ENCODE measurements around the gene PROK2.

PROK2 gene

DNA sequence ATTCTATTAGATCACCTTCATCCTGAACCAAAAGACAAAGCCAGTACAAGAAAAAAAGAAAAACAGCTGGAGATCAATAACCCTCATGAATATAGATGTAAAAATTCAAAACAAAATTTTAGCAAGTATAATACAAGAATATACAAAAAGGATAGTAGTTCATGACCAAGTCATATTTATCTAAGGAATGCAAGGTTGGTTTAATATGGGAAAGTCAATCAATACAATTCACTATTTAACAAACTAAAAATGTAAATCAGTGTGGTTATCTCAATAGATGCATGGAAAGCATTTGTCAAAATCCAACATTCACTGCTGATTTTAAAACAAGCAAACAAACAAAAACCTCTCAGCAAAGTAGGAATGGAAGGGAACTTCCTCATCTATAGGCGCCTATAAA lies 42.3 kb downstream of the PROK2 start:
- peaks cover 39% of the 10 kb centered on the region for H3K27me3 Mint-ChIP-seq (ENCODE audit: low read depth)
- H3K27ac Mint-ChIP-seq: no peak overlapping the region
- no peak overlapping the region for H3K4me3 Mint-ChIP-seq

DNA sequence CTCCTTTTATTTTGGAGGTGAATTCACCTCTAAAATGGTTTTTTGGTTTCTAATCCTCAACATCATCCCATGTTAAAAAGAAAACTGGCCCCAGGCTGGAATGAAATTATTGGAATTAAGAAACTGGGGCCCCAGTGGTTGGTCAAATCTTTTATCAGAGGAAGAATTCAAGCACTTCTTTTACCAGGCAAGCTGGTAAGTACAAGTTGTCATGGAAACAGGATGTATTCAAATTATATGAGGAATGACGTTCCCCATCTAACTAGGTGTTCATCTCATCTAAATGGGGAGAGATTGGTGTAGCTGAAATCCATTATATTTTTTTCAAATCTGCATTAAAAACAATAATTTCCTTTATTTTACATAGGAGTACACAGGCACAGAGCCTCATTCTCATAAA lies 50.1 kb downstream of the PROK2 start:
- Mint-ChIP-seq H3K36me3 (ENCODE audit: low read depth) (peaks cover 2% of the 10 kb centered on the region), H3K27ac (no peak overlapping the region), H3K4me3 (no peak overlapping the region), H3K4me1 (ENCODE audit: low read depth) (peaks cover 14% of the 10 kb centered on the region), H3K9me3 (peaks cover 6% of the 10 kb centered on the region), H3K27me3 (ENCODE audit: low read depth) (peaks cover 52% of the 10 kb centered on the region)

More for the DNA sequence above, 42.3 kb downstream of the PROK2 start:
- H3K4me1 Mint-ChIP-seq (ENCODE audit: low read depth): no peaks in the 10 kb centered on the region
- H3K36me3 Mint-ChIP-seq (ENCODE audit: low read depth): peaks cover 4% of the 10 kb centered on the region
- H3K9me3 Mint-ChIP-seq: peaks cover 37% of the 10 kb centered on the region

DNA sequence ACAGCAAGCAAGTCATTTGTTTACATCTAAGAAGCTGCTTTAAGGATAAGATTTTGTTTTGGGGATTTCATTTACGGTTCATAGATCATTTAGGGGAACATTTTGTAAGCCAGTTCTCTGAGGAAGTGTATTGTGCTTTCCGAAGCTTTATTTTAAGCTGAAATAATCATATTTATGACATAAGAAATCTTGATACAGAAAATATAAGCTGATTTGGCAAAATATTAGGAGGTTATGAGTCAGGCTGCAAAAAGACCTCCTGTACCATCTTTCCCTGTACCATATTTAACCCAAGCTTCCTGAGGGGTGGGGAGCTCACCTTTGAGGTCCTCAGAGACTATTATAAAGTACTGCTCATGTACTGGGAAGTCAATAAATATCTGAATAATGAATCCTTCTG lies 51.6 kb downstream of the PROK2 start:
- Mint-ChIP-seq H3K27me3 (ENCODE audit: low read depth) (peaks cover 39% of the 10 kb centered on the region), H3K4me3 (no peak overlapping the region), H3K27ac (no peak overlapping the region), H3K36me3 (ENCODE audit: low read depth) (no peaks in the 10 kb centered on the region), H3K9me3 (peaks cover 6% of the 10 kb centered on the region), H3K4me1 (ENCODE audit: low read depth) (peaks cover 27% of the 10 kb centered on the region)

DNA sequence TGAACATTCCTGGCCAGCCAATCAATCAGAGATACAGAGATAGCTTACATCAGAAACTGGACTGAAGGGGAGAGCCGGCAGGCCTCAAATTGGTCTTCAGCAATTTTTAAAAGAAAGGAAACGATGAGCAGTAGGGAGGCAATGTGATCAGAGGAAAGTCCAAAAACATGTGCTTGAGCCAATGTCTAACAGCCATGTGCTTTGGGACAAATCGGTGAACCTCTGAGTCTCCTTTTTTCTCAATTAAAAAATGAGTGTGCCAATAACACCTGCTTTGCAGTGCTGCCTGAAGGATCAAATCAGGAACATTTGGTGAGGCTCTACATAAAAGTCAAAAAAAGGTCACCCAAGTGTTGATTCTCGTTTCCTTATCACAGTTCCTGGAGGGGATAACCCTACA lies 52.3 kb downstream of the PROK2 start:
- H3K4me1 Mint-ChIP-seq (ENCODE audit: low read depth): peaks cover 29% of the 10 kb centered on the region
- no peak overlapping the region for H3K27ac Mint-ChIP-seq
- H3K4me3 Mint-ChIP-seq: no peak overlapping the region
- H3K27me3 Mint-ChIP-seq (ENCODE audit: low read depth): peaks cover 32% of the 10 kb centered on the region
- no peaks in the 10 kb centered on the region for H3K36me3 Mint-ChIP-seq (ENCODE audit: low read depth)
- H3K9me3 Mint-ChIP-seq: peaks cover 5% of the 10 kb centered on the region

DNA sequence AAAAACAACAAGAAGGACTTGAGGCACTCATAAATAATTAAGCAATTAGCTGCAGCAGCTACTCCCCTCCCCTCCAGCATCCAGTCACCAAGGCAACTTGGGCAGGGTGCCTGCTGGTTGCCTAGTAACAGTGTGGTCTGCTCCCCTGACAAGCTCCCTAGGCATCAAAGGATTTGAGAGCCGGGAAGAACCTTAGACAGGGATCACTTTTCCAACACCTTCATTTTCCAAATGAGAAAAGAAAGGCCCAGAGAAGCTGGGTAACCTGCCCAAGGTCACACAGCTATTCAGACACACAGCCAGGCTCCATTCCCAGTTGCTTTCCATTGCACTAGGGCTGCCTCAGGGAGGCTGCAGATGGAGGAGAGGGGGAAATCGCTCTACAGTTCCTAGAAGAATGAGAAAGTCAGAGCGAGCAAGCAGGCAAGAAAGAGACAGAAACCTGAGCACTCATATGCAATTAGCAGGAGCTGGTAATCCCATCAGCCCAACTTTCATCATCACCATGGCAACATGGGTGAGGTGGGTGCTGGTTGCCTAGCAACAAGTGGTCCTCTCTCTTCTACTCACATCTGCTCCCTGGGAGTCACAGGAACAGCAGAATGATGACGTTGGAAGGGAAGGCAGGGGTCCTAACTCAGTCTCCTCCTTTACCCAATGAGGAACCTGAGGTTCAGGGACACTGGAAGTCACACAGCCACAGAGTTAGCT lies 56.2 kb downstream of the PROK2 start:
- H3K4me1 Mint-ChIP-seq (ENCODE audit: low read depth): peaks cover 48% of the 10 kb centered on the region
- no peak overlapping the region for H3K4me3 Mint-ChIP-seq
- no peaks in the 10 kb centered on the region for H3K9me3 Mint-ChIP-seq
- no peak overlapping the region for H3K27ac Mint-ChIP-seq
- H3K36me3 Mint-ChIP-seq (ENCODE audit: low read depth): peaks cover 3% of the 10 kb centered on the region
- H3K27me3 Mint-ChIP-seq (ENCODE audit: low read depth): peaks cover 3% of the 10 kb centered on the region

DNA sequence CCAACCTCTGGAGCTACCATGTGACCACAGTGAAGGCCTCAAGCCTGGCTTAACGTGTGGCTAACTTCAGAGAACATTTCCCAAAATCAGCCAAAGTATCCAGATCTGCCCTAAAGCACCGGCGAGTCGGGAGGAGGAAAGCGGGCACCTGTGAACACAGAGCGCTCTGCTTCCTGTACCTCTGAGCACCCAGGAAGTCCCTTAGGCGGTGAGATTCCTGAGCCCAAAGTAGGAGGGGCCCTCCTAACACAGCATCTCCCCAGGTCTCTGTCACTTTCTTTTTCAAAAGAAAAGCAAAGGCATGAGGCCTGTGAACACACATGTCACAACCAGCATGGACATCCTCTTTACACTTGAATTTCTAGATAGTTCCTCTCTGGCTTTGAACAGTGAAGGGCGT lies 58.8 kb downstream of the PROK2 start:
- Mint-ChIP-seq H3K4me1 (ENCODE audit: low read depth) (peaks cover 67% of the 10 kb centered on the region), H3K9me3 (no peaks in the 10 kb centered on the region), H3K36me3 (ENCODE audit: low read depth) (peaks cover 10% of the 10 kb centered on the region), H3K27ac (peak overlapping the region; percentile 93), H3K4me3 (peak overlapping the region; percentile 97), H3K27me3 (ENCODE audit: low read depth) (no peaks in the 10 kb centered on the region)

DNA sequence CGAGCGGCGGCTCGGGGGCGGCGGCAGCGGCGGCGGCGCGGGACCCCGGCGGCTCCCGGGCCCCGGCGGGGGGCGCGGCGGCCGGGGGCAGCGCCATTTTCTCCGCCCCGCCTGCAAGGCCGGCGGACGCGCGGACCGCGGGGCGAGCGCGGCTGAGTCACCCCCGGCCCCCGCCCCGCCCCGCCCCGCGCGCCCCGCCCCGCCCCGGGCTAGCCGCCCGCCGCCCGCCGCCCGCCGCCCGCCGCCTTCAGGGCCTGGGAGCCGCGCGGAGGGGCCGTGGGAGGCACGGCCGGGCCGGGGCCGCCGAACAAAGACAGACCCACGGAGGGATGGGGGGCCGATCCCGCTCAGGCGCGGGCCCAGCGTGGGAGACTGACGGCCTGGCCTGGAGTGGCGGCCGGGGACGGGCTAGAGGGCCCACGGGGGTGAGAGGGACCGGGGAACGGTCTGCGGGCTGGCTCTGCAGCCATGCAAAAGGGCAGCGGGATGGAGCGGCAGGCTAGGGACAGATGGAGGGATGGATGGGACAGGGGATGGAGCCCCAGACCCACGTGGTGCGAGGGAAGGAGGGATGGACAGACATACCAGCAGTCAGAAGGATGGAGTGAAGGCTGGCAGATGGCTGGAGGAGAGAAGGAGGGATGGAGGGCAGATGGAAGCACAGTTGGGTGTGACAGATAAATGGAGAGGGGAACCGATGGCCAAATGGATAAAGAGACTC lies 59.5 kb downstream of the PROK2 start, which contains the start of gene EIF4E3:
EIF4E3 (minus strand) TSS at position 132 of the 721 bp plus-strand sequence; CDS start at position 97, 35 bp downstream.
- no peaks in the 10 kb centered on the region for H3K9me3 Mint-ChIP-seq
- H3K27me3 Mint-ChIP-seq (ENCODE audit: low read depth): no peaks in the 10 kb centered on the region
- H3K27ac Mint-ChIP-seq: peak within 1 kb of the TSS; percentile 96
- H3K36me3 Mint-ChIP-seq (ENCODE audit: low read depth): peaks cover 17% of the 10 kb centered on the region
- peaks cover 68% of the 10 kb centered on the region for H3K4me1 Mint-ChIP-seq (ENCODE audit: low read depth)
- H3K4me3 Mint-ChIP-seq: peak within 1 kb of the TSS; percentile 97

DNA sequence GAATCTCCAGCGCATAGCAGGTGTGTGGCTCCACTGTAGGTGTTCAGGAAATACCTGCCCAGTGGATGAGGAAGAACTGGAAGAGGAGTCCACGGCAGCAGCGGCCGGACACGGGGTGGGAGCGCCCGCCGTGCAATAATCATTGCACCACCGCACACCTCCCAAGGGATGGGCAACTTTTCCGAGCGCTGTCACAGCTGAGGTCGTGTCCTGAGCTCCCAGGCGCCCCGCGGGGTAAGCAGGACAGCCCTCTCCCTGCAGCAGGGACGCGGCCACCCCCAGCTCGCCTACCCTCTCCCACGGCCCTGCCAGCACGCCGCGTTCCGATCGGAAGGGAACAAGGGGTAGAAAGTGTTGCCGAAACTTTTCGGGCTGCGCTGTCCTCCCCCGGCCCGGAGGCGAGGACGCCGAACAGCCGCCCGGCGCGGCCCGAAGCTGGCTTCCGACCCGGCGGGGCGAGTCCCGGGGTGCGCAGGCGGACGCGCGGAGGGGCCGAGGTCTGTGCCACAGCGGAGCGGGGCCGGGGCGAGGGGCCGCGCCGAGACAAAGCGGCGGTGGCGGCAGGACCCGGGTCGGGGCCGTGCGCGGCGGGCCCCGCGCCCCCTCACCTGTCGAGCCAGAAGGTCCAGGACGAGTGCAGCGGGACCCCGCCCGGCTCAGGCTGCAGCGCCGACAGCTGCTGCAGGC lies 60.2 kb downstream of the PROK2 start:
- Mint-ChIP-seq H3K9me3 (no peaks in the 10 kb centered on the region), H3K27ac (peak overlapping the region; percentile 96), H3K4me3 (peak overlapping the region; percentile 96), H3K36me3 (ENCODE audit: low read depth) (peaks cover 19% of the 10 kb centered on the region), H3K27me3 (ENCODE audit: low read depth) (no peaks in the 10 kb centered on the region), H3K4me1 (ENCODE audit: low read depth) (peaks cover 63% of the 10 kb centered on the region)

DNA sequence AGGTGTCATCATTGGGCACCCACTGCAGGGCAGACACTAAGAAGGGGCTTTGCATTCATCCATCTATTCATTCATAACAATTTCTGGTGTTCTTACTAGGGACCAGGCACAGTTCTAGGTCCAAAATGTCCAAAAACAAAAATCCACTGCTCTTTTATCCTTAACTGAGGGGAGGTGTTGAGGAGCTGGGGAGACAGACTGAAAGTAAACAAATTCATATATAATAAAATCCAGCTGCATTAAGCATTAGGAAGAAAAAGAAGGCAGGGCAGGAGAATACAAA lies 60.8 kb downstream of the PROK2 start:
- Mint-ChIP-seq H3K9me3 (no peaks in the 10 kb centered on the region), H3K4me1 (ENCODE audit: low read depth) (peaks cover 62% of the 10 kb centered on the region), H3K4me3 (peak overlapping the region; percentile 96), H3K27me3 (ENCODE audit: low read depth) (no peaks in the 10 kb centered on the region), H3K36me3 (ENCODE audit: low read depth) (peaks cover 23% of the 10 kb centered on the region), H3K27ac (peak overlapping the region; percentile 96)

DNA sequence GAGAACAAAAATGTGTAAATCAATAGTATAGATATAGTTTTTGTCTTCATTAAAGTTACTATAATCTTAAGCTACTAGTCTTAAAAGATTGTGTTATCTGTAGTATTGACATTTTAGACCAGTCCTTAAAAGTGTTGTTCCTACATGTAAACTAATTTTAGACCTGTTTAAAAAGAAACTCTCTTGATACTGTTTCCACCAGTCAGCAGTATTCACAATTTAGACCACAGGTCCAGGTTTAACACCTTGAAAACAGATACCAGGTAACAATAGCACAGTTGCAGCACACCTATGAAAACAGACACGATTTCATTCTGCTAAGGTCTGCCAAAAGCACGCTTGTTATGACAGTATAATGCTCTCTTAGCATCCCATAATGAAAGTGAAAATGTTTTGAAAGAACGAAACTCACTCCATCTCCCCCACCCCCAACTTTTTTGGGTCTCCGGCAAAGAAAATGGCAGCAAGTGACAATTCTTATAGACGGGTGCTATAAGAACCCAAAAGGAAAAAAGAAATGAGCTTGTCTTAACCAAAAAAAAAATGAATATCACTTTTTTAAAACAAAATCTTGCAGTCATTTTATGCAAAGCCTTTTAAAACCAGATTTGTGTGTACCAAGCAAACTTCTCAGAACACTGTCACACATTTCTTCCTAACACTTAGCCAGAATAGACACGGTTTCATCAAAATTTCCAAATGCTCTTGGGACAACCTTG lies 61.3 kb downstream of the PROK2 start:
- H3K27ac Mint-ChIP-seq: peak overlapping the region; percentile 96
- peak overlapping the region; percentile 96 for H3K4me3 Mint-ChIP-seq
- H3K4me1 Mint-ChIP-seq (ENCODE audit: low read depth): peaks cover 64% of the 10 kb centered on the region
- no peaks in the 10 kb centered on the region for H3K27me3 Mint-ChIP-seq (ENCODE audit: low read depth)
- H3K9me3 Mint-ChIP-seq: no peaks in the 10 kb centered on the region
- peaks cover 27% of the 10 kb centered on the region for H3K36me3 Mint-ChIP-seq (ENCODE audit: low read depth)

DNA sequence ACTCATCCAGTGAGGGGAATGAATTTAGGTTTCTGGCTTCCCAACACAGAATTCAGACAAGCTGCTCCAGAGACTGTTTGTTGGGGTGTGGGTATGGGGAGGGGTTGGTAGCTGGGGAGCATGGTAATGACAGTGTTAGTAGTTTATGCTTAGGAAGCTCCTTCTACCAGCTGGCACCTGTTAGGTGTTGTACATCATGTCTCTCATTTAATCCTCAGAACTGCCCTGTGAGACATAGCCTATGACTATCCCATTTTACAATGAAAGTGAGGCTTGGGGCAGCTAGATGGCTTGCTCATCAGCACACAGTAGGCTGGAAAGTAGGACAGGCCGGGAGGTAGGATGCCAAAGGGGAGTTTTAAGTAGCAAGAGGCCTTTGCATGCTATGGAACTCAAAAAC lies 62.3 kb downstream of the PROK2 start:
- Mint-ChIP-seq H3K4me3 (peak overlapping the region; percentile 71), H3K4me1 (ENCODE audit: low read depth) (peaks cover 65% of the 10 kb centered on the region), H3K27me3 (ENCODE audit: low read depth) (no peaks in the 10 kb centered on the region), H3K36me3 (ENCODE audit: low read depth) (peaks cover 32% of the 10 kb centered on the region), H3K9me3 (no peaks in the 10 kb centered on the region), H3K27ac (peak overlapping the region; percentile 92)

All from T-helper 1 cell treated with Interleukin-12 subunit alpha and Interleukin-12 subunit beta and Interleukin-4 antibody, amounts not matched to agents 30 μg/mL and 1 μg/mL, for 36 hours (primary cell).